ENCODE results near the gene GRIK4. TPM values are rescaled to one million over a fixed set of nuclear protein-coding genes. Genes with fewer than 3 reads are reported as not detected.
A peak's percentile ranks its signal among the peaks of the same experiment; 100 is the strongest.

GRIK4 gene
- total and polyA plus RNA-seq, 12 donors, result 0.33 to 4.8 (median 3.0) TPM

- 79 to 94% (median 92%) methylated on average over 7 to 14 of the region's 14 CpGs for WGBS, 4 donors
- Histone ChIP-seq H3K9me3 (replicated peaks in 1 of 3) (no peaks in the 10 kb centered on the region), H3K4me1 (replicated peaks in 1 of 2) (peaks cover 8 to 21% of the 10 kb centered on the region in 2 donors), H3K27me3 (no peaks in the 10 kb centered on the region), H3K36me3 (replicated peaks in 1 of 2) (no peaks in the 10 kb centered on the region), H3K4me3 (no peak overlapping the region), H3K27ac (no peak overlapping the region)
- TF ChIP-seq POLR2A (IDR thresholded peaks at IDR 0.05) (no peak), CTCF (IDR thresholded peaks at IDR 0.05) (no peak)
- DNase-seq, result no peak
- intact Hi-C loops (cut with DNase I), result no loop called here
These were observed 43.4 kb downstream of the GRIK4 start for GRCh38 chr11:120554766-120555432.

- Histone ChIP-seq H3K36me3 (replicated peaks in 1 of 2) (no peaks in the 10 kb centered on the region), H3K27me3 (no peaks in the 10 kb centered on the region), H3K9me3 (replicated peaks in 1 of 3) (no peaks in the 10 kb centered on the region), H3K4me3 (no peak overlapping the region), H3K4me1 (replicated peaks in 1 of 2) (peaks cover 8 to 21% of the 10 kb centered on the region in 2 donors), H3K27ac (no peak overlapping the region)
- DNase-seq, result no peak
- WGBS, 4 donors, result 75 to 85% (median 80%) methylated on average over 11 of the region's 11 CpGs
- intact Hi-C loops (cut with DNase I), result no loop called here
- TF ChIP-seq CTCF (IDR thresholded peaks at IDR 0.05), result no peak
- TF ChIP-seq POLR2A (IDR thresholded peaks at IDR 0.05), result no peak
These were observed 43.9 kb downstream of the GRIK4 start for GRCh38 chr11:120555433-120555773.

GRCh38 chr11:120556797-120557196 lies 45.2 kb downstream of the GRIK4 start:
- peaks cover 8 to 21% of the 10 kb centered on the region in 2 donors for H3K4me1 ChIP-seq (replicated peaks in 1 of 2)
- peak overlapping the region in 2 of 5 donors; percentile 34 to 55 for H3K27ac ChIP-seq
- H3K9me3 ChIP-seq (replicated peaks in 1 of 3), result no peaks in the 10 kb centered on the region
- TF ChIP-seq CTCF (IDR thresholded peaks at IDR 0.05) (no peak), POLR2A (IDR thresholded peaks at IDR 0.05) (peak in 1 of 2 donors; percentile 7)
- H3K27me3 ChIP-seq, result no peaks in the 10 kb centered on the region
- whole genome bisulfite sequencing, 4 donors, result 57 to 72% (median 68%) methylated on average over 9 of the region's 9 CpGs
- H3K4me3 ChIP-seq, result no peak overlapping the region
- H3K36me3 ChIP-seq (replicated peaks in 1 of 2), result no peaks in the 10 kb centered on the region
- intact Hi-C loops (cut with DNase I), result no loop called here
- DNase-seq, result peak; percentile 50 to 83 (median 74)

GRCh38 chr11:120558744-120559431 lies 47.3 kb downstream of the GRIK4 start:
- Histone ChIP-seq H3K4me1 (replicated peaks in 1 of 2) (peaks cover 3 to 11% of the 10 kb centered on the region in 2 donors), H3K27ac (peak overlapping the region in 1 of 5 donors; percentile 30), H3K4me3 (no peak overlapping the region), H3K36me3 (replicated peaks in 1 of 2) (no peaks in the 10 kb centered on the region), H3K27me3 (no peaks in the 10 kb centered on the region), H3K9me3 (replicated peaks in 1 of 3) (no peaks in the 10 kb centered on the region)
- intact Hi-C loops (cut with DNase I), result no loop called here
- TF ChIP-seq CTCF (IDR thresholded peaks at IDR 0.05) (no peak), POLR2A (IDR thresholded peaks at IDR 0.05) (no peak)
- WGBS, 4 donors, result 86 to 93% (median 88%) methylated on average over 6 to 8 of the region's 8 CpGs
- DNase-seq, result peak in 1 of 7 donors; percentile 3
